OCI-LY1 (cell line): ENCODE measurements around the gene ABCD3.

ENCODE experiments used
- H2AFZ ChIP-seq: fragments of 200-600 bp; sonication (generic), shearing (Covaris generic); 2 replicates; pipeline ENCODE4 v1.6.0; 2014; ENCODE audit warnings: antibody characterized with exemption, mild to moderate bottlenecking, low read length
- H3F3A ChIP-seq: fragments of 200-600 bp; sonication (generic), shearing (Covaris generic); 2 replicates; pipeline ENCODE4 v1.6.0; 2014; ENCODE audit warnings: mild to moderate bottlenecking, antibody characterized with exemption, low read length, moderate library complexity; ENCODE audit not compliant: insufficient read depth
- H3K27ac ChIP-seq: fragments of 200-600 bp; sonication (generic); 2 replicates; pipeline ENCODE4 v1.5.1; 2014; ENCODE audit warnings: low read length, mixed run types, mild to moderate bottlenecking, low read depth; ENCODE audit not compliant: poor library complexity, severe bottlenecking
- H3K27me3 ChIP-seq: fragments of 200-600 bp; sonication (generic); 2 replicates; pipeline ENCODE4 v1.6.0; 2014; ENCODE audit warnings: antibody characterized with exemption, mild to moderate bottlenecking, low read length, moderate library complexity; ENCODE audit not compliant: insufficient read depth
- H3K36me3 ChIP-seq: fragments of 200-600 bp; sonication (generic); 2 replicates; pipeline ENCODE4 v1.6.1; 2014; ENCODE audit warnings: mild to moderate bottlenecking, antibody characterized with exemption, low read length, moderate library complexity, mixed read lengths; ENCODE audit not compliant: insufficient read depth
- H3K4me1 ChIP-seq: fragments of 200-600 bp; sonication (generic); 2 replicates; pipeline ENCODE4 v1.5.1; 2014; ENCODE audit warnings: mild to moderate bottlenecking, low read length, moderate library complexity; ENCODE audit not compliant: insufficient read depth, severe bottlenecking
- H3K4me2 ChIP-seq: fragments of 200-600 bp; sonication (generic), shearing (Covaris generic); 2 replicates; pipeline ENCODE4 v1.6.1; 2014; ENCODE audit warnings: low read length
- H3K4me3 ChIP-seq: fragments of 200-600 bp; sonication (generic); 2 replicates; pipeline ENCODE4 v1.5.1; 2014; ENCODE audit warnings: low read length, low read depth, mild to moderate bottlenecking, mixed read lengths; ENCODE audit not compliant: poor library complexity, severe bottlenecking
- H3K79me2 ChIP-seq: fragments of 200-600 bp; shearing (Covaris generic); 2 replicates; pipeline ENCODE4 v1.6.1; 2016; ENCODE audit warnings: mixed run types, low read length, mixed read lengths; ENCODE audit not compliant: insufficient read depth
- H3K9ac ChIP-seq: fragments of 200-600 bp; sonication (generic), shearing (Covaris generic); 2 replicates; pipeline ENCODE4 v1.6.1; 2014; ENCODE audit warnings: mild to moderate bottlenecking, low read length, mixed read lengths
- H3K9me2 ChIP-seq: fragments of 200-600 bp; sonication (generic), shearing (Covaris generic); 2 replicates; pipeline ENCODE4 v1.6.1; 2014; ENCODE audit warnings: low read depth, mild to moderate bottlenecking, low read length, mixed read lengths
- H3K9me3 ChIP-seq: fragments of 200-600 bp; shearing (Covaris generic); 2 replicates; pipeline ENCODE4 v1.6.1; 2014; ENCODE audit warnings: low read length, mixed read lengths
- H4K20me1 ChIP-seq: fragments of 200-600 bp; sonication (generic), shearing (Covaris generic); 2 replicates; pipeline ENCODE4 v1.6.0; 2016; ENCODE audit warnings: mild to moderate bottlenecking, low read length; ENCODE audit not compliant: insufficient read depth
- EZH2 ChIP-seq: fragments of 200-600 bp; sonication (generic), shearing (Covaris generic); IDR thresholded peaks from 2 replicates; pipeline ENCODE4 v1.8.0; 2017; ENCODE audit warnings: borderline replicate concordance, mixed run types, mild to moderate bottlenecking, antibody characterized with exemption, low read length, moderate library complexity, mixed read lengths
- TF ChIP-seq, protein P1 (sequence below): fragments of 200-600 bp; sonication (generic), shearing (Covaris generic); IDR thresholded peaks from 2 replicates; pipeline ENCODE4 v1.5.1; 2017; ENCODE audit warnings: mild to moderate bottlenecking, antibody characterized with exemption, low read length, moderate library complexity, mixed read lengths

Gene ABCD3

GRCh38 chr1:94401206-94401605 is 17.0 kb upstream of the ABCD3 start:
- Histone ChIP-seq H3K36me3 (no peaks in the 10 kb centered on the region), H3K27ac (no peak overlapping the region), H3F3A (no peaks in the 10 kb centered on the region), H3K27me3 (no peaks in the 10 kb centered on the region), H4K20me1 (no peaks in the 10 kb centered on the region), H3K9me3 (no peaks in the 10 kb centered on the region), H3K9me2 (no peaks in the 10 kb centered on the region), H3K4me3 (no peak overlapping the region), H3K79me2 (no peaks in the 10 kb centered on the region), H3K4me2 (no peak overlapping the region), H2AFZ (no peak overlapping the region), H3K9ac (no peak overlapping the region), H3K4me1 (no peaks in the 10 kb centered on the region)
- no peak for TF ChIP-seq EZH2
- TF ChIP-seq, protein P1, sequence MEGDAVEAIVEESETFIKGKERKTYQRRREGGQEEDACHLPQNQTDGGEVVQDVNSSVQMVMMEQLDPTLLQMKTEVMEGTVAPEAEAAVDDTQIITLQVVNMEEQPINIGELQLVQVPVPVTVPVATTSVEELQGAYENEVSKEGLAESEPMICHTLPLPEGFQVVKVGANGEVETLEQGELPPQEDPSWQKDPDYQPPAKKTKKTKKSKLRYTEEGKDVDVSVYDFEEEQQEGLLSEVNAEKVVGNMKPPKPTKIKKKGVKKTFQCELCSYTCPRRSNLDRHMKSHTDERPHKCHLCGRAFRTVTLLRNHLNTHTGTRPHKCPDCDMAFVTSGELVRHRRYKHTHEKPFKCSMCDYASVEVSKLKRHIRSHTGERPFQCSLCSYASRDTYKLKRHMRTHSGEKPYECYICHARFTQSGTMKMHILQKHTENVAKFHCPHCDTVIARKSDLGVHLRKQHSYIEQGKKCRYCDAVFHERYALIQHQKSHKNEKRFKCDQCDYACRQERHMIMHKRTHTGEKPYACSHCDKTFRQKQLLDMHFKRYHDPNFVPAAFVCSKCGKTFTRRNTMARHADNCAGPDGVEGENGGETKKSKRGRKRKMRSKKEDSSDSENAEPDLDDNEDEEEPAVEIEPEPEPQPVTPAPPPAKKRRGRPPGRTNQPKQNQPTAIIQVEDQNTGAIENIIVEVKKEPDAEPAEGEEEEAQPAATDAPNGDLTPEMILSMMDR, result no peak

- Histone ChIP-seq H3F3A (no peaks in the 10 kb centered on the region), H3K36me3 (no peaks in the 10 kb centered on the region), H3K9me3 (no peaks in the 10 kb centered on the region), H3K4me3 (no peak overlapping the region), H3K4me1 (no peaks in the 10 kb centered on the region), H3K9me2 (no peaks in the 10 kb centered on the region), H2AFZ (no peak overlapping the region), H4K20me1 (no peaks in the 10 kb centered on the region), H3K79me2 (no peaks in the 10 kb centered on the region), H3K27ac (no peak overlapping the region), H3K9ac (no peak overlapping the region), H3K27me3 (no peaks in the 10 kb centered on the region), H3K4me2 (no peak overlapping the region)
- TF ChIP-seq EZH2, result no peak
- TF ChIP-seq, protein P1, result no peak
Measured at GRCh38 chr1:94406446-94406845, 11.7 kb upstream of the ABCD3 start.

DNA sequence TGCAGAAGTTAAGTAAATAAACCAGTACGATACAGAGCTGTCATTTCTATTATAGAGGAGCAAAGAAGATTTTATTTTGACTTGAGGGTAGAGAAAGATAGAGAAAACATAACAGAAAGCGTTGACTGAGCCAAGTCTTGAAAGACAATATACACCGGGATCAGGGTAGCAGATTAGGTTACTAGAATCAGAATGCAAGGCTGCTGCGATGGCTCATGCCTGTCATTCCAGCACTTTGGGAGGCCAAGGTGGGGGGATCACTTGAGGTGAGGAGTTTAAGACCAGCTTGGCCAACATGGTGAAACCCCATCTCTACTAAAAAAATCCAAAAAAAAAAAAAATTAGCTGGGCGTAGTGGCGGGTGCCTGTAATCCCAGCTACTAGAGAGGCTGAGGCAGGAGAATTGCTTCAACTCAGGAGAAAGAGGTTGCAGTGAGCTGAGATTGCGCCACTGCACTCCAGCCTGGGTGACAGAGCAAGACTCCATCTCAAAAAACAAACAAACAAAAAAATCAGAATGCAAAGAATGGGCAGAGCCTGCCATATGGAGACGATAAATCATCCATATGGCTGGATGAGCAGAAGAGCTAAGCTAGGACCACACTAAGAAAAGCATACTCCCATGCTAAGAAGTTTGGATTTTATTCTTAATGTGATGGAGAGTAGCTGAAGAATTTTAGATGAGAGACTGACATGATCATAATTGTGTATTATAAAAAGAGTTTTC is 9.9 kb upstream of the ABCD3 start:
- Histone ChIP-seq H3K9me2 (no peaks in the 10 kb centered on the region), H3K4me1 (no peaks in the 10 kb centered on the region), H3K4me3 (no peak overlapping the region), H3F3A (no peaks in the 10 kb centered on the region), H3K27ac (no peak overlapping the region), H3K9me3 (no peaks in the 10 kb centered on the region), H3K79me2 (no peaks in the 10 kb centered on the region), H3K4me2 (no peak overlapping the region), H3K36me3 (no peaks in the 10 kb centered on the region), H3K9ac (no peak overlapping the region), H2AFZ (no peak overlapping the region), H4K20me1 (no peaks in the 10 kb centered on the region), H3K27me3 (no peaks in the 10 kb centered on the region)
- no peak for TF ChIP-seq EZH2
- TF ChIP-seq, protein P1, result no peak
